ENCODE data around the gene MVB12B.

Gene MVB12B

DNA sequence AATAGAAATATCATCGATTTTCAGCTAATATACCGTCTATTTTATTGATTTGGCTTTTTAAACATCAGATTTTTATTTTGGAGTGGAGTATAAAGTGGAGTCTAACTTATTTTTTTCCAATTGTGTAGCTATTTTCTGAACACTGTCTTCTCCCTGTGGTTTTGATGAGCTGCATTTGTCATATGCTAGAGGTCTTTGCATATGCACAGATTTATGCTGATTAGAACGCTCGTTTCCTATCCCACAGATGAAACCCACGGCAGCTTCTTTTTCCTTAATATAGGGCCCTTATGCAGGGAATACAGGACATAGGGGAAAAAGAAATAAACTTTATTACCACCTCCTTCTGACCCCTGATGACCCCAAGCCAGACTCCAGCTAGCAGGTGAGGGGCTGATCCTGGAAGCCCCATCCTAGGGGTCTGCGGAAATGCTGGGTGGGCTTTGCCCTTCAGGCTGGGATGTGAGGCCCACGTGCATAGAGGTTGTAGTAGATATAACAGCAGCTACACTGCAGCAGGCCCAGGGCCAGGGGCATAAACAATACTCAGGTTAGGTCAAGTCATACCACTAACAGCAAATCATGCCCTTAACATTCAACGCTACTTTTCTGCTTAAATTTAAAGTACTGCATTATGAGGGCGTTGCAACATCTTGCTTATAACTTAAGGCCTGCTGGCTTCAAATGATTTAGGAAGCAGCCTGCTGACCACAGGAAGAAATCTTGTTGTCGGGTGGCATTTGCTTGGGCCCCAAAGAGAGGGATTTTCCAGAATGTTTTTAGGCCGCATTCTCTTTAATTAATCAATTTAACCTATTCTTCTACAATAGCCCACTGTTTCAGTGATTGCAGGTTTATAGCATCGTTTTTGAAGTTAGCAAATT lies 28.5 kb downstream of the MVB12B start:
- H3K27me3 ChIP-seq (replicated peaks) = no peaks in the 10 kb centered on the region
- H3K36me3 ChIP-seq (replicated peaks) = no peaks in the 10 kb centered on the region
- in situ Hi-C loops (cut with HindIII; ENCODE audit: low pct_ligation_motif_present, low sequenced_read_pairs) = no loop called here
- TF ChIP-seq, protein P1, sequence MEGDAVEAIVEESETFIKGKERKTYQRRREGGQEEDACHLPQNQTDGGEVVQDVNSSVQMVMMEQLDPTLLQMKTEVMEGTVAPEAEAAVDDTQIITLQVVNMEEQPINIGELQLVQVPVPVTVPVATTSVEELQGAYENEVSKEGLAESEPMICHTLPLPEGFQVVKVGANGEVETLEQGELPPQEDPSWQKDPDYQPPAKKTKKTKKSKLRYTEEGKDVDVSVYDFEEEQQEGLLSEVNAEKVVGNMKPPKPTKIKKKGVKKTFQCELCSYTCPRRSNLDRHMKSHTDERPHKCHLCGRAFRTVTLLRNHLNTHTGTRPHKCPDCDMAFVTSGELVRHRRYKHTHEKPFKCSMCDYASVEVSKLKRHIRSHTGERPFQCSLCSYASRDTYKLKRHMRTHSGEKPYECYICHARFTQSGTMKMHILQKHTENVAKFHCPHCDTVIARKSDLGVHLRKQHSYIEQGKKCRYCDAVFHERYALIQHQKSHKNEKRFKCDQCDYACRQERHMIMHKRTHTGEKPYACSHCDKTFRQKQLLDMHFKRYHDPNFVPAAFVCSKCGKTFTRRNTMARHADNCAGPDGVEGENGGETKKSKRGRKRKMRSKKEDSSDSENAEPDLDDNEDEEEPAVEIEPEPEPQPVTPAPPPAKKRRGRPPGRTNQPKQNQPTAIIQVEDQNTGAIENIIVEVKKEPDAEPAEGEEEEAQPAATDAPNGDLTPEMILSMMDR (IDR thresholded peaks at IDR 0.05; ENCODE audit: low read depth, low read length, missing control alignments) = no peak
- no peak for DNase-seq
- no peak overlapping the region for H3K27ac ChIP-seq
- H3K4me3 ChIP-seq (ENCODE audit: low read depth, low read length) = no peak overlapping the region

- no peaks in the 10 kb centered on the region for H3K27me3 ChIP-seq (replicated peaks)
- DNase-seq = no peak
- H3K4me3 ChIP-seq (ENCODE audit: low read depth, low read length) = no peak overlapping the region
- in situ Hi-C loops (cut with HindIII; ENCODE audit: low pct_ligation_motif_present, low sequenced_read_pairs) = no loop called here
- TF ChIP-seq, protein P1 (IDR thresholded peaks at IDR 0.05; ENCODE audit: low read depth, low read length, missing control alignments) = no peak
- H3K27ac ChIP-seq = no peak overlapping the region
- H3K36me3 ChIP-seq (replicated peaks) = no peaks in the 10 kb centered on the region
These were observed 30.4 kb downstream of the MVB12B start for GRCh38 chr9:126357074-126357473.

DNA sequence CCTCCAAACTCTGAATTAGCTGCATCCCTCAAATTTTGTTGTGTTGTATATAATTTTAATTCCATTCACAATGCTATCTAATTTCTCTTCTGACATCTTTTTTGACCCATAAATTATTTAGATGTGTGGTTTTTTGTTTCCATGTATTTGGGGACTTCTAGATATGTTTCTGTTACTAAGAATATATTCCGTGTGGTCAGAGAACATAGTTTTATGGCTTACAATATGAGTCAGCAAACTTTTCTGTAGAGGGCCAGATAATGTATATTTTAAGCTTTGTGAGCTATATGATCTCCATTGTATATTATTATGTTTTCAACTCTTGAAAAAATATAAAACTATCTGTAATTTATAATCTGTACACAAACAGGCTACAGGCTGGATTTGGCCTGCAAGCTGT lies 33.4 kb downstream of the MVB12B start:
- DNase-seq = no peak
- H3K27ac ChIP-seq = no peak overlapping the region

DNA sequence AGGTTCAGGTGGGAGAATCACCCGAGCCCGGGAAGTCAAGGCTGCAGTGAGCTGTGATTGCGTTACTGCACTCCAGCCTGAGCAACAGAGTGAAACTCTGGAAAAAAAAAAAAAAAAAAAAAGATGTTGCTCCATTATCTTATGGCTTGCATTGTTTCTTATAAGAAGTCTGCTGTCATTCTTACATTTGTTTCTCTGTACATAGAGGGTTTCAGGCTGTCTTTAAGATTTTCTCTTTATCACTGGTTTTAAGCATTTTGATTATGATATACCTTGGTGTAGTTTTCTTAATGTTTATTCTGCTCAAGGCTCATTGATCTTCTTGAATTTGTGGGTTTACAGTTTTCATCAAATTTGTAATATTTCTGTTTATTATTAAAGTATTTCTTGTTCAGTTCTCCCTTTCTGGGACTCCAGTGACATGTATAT lies 35.2 kb downstream of the MVB12B start:
- no peak for DNase-seq
- Histone ChIP-seq H3K27me3 (replicated peaks) (no peaks in the 10 kb centered on the region), H3K27ac (no peak overlapping the region), H3K4me3 (ENCODE audit: low read depth, low read length) (no peak overlapping the region), H3K36me3 (replicated peaks) (no peaks in the 10 kb centered on the region)
- TF ChIP-seq, protein P1 (IDR thresholded peaks at IDR 0.05; ENCODE audit: low read depth, low read length, missing control alignments) = no peak
- in situ Hi-C loops (cut with HindIII; ENCODE audit: low pct_ligation_motif_present, low sequenced_read_pairs) = no loop called here

More for the DNA sequence above, 33.4 kb downstream of the MVB12B start:
- TF ChIP-seq, protein P1 (IDR thresholded peaks at IDR 0.05; ENCODE audit: low read depth, low read length, missing control alignments) = no peak
- Histone ChIP-seq H3K36me3 (replicated peaks) (no peaks in the 10 kb centered on the region), H3K4me3 (ENCODE audit: low read depth, low read length) (no peak overlapping the region), H3K27me3 (replicated peaks) (no peaks in the 10 kb centered on the region)
- in situ Hi-C loops (cut with HindIII; ENCODE audit: low pct_ligation_motif_present, low sequenced_read_pairs) = no loop called here

- no peak overlapping the region for H3K4me3 ChIP-seq (ENCODE audit: low read depth, low read length)
- H3K36me3 ChIP-seq (replicated peaks) = no peaks in the 10 kb centered on the region
- DNase-seq = no peak
- in situ Hi-C loops (cut with HindIII; ENCODE audit: low pct_ligation_motif_present, low sequenced_read_pairs) = no loop called here
- TF ChIP-seq, protein P1 (IDR thresholded peaks at IDR 0.05; ENCODE audit: low read depth, low read length, missing control alignments) = no peak
- H3K27ac ChIP-seq = no peak overlapping the region
- no peaks in the 10 kb centered on the region for H3K27me3 ChIP-seq (replicated peaks)
These were observed 36.6 kb downstream of the MVB12B start for GRCh38 chr9:126363250-126363649.
